NOMO-1 treated with DMSO at 0.1 percent for 48 hours (cell line): Measurements from ENCODE around the gene CCT7.
A peak's percentile ranks its signal among the peaks of the same experiment; 100 is the strongest.
"Not testable (repeated sequence)": the region's sequence is repeated elsewhere in the genome, so short reads cannot be mapped to it uniquely, and the experiment has no call there.

Experiments
- DNase-seq: peaks from one replicate; lab custom pipeline; 2025; ENCODE audit not compliant: unreplicated experiment; lab: John Stamatoyannopoulos, UW

Gene CCT7

DNA sequence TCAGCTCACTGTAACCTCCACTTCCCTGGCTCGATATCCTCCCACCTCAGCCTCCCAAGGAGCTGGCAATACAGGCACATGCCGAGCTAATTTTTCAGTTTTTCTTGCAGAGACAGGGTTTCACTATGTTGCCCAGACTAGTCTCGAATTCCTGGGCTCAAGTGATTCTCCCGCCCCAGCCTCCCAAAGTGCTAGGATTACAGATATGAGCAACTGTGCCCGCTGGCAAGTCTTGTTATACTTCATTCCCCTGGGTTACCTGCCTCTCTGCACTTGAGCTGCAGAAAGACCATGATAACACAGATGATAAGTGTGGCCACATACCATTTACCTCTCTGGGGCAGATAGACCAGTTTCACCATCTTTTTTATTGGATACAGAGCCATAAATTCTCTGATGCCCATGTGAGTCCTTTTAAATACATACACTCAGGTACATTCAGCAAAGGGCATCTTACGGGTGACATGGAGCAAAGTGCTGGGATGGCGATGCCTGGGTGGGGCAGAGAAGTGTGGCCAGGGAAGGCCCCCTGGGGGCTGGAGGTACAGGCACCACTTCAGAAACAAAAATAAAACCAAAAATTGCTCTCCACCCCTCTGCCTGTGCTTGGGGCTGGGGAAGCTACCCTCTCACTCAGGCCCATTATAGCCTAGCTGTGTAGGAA lies 20.4 kb downstream of the CCT7 start:
- no peak for DNase-seq

DNA sequence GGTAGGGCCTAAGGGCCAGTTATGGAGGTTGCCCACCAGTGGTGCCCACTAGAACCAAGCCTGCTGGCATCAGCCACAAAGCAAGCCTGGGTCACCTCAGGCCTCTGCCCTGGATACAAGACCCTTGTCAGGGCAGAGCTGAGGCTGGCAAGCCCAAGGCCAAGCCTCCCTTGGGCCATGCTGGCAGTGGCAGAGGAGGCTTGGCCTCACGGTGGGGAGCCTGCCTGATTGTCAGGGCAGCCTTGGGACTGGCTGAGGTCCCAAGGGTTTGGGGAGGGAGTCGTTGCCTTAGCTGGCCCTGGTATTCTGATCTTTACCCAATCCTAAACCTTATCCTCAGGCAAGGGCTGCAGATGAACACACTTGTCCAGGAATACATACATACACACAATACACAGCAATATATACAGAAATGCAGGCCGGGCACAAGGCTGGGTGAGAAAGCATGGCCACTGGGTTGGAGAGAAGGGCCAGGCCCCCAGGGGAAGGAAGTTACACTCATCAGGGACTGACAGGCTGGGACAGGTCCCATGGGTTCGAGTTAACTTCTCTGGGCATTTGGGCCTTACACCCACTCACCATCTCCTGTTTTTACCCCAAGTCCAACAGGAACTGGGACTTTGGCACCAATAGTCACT lies 21.0 kb downstream of the CCT7 start:
- DNase-seq, result no peak

DNA sequence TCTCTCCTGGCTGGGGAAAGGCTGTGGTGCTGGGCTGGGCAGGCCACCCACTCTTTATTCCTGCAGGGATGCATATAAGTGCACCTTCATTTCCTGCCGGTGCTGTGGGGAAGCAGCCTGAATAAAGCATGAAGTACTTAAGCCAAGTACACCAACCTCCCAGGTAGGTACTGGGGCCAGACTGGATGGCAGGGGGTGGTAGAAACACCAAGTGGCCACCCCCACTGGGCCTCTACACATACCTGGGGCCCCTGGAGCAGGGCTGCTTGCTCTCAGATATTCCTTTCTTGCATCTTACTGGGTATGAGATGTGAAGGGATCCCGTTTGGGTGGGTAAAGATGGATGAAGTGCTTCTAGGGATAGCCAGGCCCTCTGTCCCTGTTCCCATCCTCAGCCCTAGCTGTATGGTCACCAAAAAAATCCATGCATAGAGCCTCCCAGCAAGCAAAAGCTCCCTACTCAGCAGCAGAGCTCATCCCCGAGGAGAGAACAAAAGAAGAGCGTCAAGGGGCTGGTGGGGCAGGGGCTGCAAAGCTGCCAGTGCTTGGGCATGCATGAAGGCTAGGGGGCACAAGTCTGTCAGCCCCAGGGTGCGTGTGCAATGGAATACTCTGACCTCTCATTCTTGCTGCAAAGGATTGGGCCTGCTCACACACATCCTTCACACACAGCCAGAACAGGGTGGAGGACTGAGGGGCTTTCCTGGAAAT lies 22.0 kb downstream of the CCT7 start:
- DNase-seq, result no peak

DNA sequence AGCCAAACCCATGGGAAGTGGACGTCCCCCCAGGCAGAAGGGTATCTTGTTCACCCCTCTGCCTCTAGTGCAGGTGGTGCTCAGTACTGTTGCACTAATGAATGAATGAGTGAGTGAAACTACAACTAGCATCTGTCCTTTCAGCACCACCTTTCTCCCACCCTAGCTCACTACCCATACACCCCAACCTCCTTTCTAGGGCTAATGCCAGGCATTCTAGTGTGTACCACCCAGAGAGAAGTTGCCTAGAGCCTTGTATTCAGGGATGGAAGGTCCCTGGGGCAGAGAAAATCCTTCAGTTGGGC lies 22.5 kb downstream of the CCT7 start:
- DNase-seq, result no peak

DNA sequence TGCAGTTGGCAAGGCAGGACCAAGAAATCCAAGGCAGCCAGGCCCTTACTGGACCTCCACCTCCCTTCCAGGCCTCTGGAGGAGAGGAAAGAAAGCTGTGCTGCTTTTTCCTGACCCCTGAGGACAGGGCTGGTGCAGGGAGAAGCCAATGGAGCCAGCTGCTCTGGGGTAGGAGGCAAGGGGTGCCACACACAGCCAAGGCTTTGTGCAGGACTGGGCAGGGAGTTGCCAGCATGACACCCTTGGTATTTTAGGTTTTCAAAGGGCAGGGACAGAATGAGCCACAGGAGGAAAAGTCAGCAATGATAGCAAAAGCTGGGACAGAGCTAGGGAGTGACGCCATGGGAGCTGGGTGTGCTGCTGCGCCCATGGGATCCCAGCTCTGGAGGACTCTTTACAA lies 22.9 kb downstream of the CCT7 start:
- DNase-seq, result no peak

DNA sequence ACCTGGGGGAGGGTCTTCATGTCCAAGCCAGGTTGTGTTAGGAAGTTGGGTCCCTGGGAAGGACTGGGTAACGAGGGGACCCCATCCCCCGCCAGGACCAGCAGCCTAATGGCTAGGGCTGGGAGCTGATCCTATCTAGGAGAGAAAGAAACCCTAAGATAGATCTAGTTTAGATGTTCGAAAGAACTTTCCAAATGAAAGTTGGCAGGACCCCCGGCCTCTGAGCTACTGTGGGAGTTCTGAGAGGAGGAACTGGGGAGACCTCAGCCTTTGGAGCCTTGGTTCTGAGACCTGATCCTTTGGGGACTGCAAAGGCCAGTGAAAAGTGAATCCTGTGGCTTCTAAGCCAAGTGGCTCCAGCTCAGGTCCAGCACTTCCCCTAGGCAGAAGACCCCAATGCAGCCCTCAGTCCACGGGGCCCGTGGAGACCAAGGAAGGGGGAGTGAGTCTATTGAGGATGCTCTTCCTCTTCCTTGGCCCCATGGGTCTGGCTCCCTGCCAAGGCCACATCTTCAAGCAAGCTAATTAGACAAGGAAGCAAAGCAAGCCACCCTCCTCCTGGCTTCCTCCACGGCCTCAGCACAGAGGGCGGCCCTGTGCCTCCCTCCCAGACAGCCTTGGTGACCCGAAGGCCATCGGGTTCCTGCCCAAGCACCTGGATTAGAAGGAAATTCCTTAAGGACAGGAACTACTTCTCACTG lies 23.5 kb downstream of the CCT7 start:
- DNase-seq, result peak; percentile 34

DNA sequence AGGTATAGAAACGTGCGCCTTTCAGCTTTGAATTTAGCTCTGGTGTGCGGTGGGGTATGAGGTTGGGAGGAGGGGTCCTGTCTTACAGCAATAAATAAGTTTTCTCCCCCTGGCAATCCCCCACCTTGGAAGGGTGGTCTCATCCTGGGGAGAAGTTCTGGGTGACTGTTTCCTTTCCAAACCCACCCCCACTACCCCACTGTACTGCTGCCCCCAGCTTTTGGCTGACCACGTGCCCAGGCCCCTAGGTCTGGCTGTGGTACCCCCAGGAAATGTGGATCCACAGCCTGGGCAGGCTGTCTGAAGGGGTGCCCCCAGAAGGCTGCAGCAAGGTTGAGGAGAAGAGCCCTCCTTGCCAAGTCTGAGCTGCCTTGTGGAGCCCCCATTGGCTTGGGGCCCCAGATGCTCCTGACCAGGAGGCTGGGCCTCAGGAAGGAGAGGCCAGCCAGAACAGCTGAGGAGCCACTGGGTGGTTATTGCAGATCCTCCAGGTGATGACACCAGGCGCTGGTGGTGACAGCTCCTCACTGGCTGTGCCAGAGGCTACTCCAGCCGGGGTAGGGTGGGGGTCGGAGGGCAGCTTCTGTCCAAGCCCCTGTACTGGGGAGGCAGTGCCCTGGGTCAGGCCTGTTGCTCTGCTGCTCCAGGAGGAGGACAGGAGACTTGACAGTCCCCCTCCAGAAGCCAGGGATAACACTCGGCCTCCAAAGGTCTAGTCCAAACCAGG lies 24.2 kb downstream of the CCT7 start:
- no peak for DNase-seq

DNA sequence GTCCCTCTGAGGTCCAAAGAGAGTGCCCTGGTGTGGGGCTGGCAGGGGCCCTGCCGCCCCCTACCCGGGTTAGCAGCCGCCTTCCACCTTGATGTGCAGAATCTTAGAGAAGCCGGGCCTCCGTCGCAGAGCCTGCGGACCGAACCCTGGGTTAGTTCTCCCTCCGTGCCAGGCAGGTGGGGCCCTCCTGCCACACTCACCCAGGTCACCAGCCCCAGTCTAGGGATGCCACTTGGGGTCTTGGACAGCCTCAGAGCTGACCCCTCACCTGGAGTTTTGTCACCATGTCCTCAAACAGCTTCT lies 24.8 kb downstream of the CCT7 start:
- DNase-seq, result no peak

DNA sequence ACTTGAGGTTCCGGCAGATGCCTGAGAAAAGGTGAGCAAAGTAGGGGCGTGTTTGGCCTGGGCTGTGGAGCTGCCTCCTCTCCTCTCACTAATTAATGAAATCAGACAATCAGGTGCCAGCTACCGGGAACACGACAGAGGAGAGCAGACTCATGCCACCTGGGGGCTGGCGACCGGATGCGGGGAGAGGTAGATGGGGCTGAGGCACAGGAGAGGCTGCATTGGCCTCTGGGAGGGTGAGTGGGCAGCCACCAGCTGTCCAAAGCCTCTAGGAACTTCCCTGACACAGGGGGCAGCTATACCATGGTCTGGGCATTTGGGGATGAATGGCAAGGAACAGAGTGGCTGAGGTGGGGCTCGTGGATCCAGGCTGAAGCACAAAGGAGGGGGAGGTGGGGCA lies 25.2 kb downstream of the CCT7 start:
- no peak for DNase-seq

DNA sequence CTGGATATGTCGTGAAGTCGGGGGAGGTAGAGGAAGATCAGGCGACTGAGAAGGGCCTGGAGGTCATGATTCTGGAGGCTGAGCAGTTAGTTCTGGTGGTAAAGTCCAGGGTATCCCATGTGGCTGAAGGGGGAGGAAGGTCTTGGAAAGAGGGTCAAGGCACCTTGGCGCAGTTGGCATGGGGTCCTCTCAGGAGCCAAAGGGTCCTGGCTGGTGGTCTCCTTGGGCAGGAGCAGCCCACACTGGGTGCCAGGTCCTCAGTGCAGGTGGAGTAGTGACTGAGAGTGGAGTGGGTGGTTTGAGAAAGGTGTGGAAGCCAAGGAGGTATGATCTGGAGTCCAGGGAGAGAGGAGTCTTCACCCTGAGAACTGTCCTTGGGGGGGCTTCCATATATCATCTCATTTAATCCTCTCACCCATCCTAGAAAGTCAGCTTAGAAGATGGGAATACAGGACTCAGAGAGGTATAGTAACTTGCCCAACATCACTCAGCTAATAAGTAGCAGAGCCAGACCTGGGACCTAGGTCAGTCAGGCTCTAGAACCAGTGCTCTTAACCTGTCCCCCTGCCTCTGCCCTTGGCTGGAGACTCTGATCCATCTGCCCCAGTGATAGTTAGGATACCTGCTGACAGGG lies 25.7 kb downstream of the CCT7 start:
- no peak for DNase-seq

DNA sequence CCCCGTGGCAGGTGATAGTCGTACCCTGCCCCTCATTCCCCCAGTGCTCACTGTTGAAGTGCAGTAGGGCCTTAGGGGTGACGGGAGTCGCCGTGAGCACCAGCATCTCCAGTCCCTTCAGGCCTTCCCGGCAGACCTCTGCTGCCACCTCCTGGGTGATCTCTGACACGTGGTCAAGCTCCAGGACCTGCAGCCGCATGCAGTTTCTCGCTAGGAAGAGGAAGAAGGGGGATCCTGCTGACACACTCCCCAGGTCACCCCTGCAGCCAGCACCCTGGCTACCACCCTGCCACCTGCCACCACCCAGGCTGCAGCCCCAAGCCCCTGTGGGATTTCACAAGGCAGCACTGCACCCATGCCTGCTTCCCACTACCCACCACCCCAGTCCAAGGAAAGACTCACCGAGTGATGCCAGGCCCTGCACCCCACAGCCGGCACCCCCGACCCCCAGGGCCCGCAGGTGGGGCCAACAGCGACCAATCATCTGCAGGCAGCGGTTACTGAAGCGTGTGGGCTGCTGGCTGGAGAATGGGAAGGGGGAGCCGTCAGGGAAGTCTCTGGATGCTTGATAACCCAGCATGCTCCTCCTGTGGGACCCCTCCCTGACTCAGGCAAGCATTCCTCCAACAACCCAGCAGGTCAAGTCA lies 26.4 kb downstream of the CCT7 start:
- DNase-seq, result peak; percentile 4

DNA sequence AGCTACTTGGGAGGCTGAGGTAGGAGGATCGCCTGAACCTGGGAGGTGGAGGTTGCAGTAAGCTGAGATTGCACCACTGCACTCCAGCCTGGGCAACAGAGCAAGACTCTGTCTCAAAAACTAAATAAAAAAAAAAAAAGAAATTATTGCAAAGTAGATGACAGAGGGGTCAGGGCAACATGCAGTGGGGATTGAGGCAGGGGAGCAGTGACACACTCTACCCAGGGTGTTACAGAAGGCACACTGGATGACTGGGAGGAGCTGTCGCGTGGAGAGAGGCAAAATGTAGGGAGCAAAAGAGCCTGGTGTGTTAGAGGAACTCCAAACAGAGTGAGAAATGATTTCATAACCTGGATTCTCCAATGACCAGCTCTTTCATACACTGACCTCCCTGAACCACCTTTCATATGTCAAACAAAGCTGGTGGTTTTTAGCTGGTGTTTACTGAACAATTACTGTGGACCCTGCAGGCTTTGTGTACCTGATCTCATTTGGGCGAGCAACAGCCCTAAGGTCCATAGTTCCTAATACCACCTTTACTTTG lies 28.1 kb downstream of the CCT7 start:
- no peak for DNase-seq

DNA sequence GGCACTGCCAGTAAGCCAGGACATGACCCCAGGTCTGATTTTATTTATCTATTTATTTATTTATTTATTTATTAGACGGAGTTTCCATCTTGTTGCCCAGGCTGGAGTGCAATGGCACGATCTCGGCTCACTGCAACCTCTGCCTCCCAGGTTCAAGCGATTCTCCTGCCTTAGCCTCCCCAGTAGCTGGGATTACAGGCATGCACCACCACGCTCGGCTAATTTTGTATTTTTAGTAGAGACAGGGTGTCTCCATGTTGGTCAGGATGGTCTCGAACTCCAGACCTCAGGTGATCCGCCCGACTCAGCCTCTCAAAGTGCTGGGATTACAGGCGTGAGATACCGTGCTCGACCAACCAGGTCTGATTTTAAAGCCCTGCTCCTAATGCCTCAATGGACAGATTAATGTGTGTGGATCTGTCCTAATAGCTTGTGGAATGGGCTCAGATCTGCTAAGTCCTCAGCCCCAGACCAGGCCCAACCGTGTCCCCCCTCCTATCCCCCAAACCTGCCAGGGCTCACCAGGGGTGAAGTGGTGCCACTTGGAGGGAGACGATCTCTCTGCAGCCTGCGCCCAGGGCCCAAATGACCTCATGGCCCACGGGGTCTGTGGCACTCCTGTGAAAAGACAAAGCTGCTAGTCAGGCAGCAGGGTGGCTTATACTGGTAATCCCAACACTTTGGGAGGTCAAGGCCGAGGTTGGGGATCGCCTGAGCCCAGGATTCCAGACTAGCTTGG lies 28.8 kb downstream of the CCT7 start:
- not testable (repeated sequence) for DNase-seq

DNA sequence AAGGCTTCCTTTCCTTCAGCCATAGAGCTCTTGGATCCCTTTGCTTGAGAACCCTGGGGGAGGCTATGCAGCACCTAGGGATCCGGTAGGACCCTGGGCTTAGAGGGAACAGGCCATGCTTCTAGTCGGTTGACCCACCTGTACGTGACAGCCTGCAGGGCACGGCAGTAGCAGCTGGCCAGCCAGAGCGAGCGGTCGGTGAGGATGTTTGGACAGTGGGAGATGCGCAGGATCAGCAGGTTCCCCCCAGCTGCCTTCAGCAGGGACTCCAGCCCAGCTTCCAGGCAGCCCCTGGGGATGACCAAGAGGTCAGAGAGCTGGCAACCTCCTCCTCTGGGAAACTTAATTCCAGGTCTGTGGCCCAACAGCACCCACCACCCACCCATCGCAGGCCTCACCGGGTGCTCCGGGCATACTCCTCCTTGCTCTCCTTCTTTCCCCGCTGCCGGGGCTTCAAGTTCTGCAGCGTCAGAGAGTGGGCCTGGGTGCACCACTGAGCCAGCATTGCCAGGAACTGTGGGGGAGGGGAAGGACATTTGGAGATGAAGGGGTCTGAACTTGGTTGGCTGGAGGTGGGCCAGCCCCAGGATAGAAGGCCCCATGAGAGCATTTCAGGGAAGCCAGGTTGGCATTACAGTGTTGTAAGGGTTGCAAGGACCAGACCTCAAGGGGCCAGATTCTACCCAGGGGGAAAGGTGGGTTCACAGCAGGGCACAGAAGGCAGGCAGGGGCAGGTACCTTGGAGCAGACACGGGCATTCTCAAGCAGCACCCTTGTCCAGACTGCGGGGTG lies 29.6 kb downstream of the CCT7 start:
- no peak for DNase-seq

DNA sequence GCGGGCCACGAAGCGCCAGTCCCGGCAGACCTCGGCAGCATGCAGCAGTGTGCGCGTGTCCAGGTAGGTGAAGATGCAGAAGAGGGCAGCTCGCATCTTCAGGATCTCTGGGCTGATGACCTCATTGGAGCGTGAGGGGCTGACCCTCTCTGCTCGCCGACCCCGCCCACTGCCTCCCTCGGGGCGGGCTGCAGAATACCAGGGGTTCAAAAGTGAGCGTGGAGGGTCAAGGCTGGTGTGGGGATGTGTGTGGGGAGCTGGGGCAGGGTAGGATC lies 30.2 kb downstream of the CCT7 start:
- no peak for DNase-seq

DNA sequence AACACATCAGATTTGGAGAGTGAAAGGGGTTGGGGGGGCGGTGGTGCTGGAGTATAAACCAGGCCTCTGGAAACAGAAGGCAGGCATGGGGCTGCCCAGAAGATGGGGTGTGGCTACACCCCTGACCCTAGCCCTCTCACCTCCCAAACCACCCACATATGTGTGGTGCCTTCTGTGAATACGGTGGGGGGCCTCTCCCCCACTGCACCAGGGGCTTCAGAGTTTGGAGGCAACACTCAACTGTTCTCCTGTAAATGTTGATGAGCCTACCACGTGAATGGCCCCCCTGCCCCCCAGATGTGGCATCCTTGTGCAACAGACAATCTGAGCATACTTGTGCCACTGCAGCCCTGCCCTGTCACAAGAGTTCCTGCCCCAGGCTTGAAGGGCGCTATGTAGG lies 30.7 kb downstream of the CCT7 start:
- DNase-seq, result no peak

DNA sequence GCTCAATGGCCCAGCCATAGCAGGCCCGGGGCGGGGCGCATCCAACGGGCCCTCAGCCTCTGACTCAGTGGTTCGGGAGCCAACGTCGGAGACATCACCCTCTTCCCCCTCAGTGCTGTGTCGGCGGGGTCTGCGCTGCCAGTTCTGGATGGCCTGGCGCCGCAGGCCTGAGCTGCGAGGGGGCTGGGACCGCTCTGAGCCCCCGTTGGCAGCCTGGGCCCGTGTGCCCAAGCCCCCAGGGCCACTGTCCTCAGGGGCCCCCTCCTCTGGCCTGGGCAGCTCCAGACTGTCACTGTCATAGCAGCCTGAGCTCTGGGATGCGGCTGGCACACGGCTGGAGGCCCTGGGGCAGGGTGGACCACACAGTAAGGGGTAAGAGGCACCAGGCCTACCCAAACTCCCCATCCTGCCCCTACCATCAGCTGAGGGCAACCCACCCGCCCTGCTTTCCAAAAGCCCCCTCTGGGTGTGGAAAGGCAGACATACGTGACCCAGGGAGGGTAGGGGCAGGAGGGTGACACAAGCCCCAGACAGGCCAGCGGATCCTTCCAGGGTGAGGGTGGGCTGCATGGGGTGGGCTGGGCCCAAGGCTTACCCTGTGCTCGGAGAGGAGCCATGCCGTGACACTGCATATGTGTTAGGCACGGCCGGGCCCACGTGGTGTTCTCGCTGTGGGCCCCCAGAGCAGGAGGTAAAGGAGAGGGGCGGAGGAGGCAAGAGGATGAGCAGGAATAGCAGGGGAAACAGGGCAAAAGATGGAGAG lies 31.4 kb downstream of the CCT7 start:
- DNase-seq, result no peak
